ENCODE results near the gene PTPRG. TPM values are rescaled to one million over a fixed set of nuclear protein-coding genes. Genes with fewer than 3 reads are reported as not detected.

Gene PTPRG
- total and polyA plus RNA-seq, 4 donors: 3.6 to 35.6 (median 8.1) TPM

DNA sequence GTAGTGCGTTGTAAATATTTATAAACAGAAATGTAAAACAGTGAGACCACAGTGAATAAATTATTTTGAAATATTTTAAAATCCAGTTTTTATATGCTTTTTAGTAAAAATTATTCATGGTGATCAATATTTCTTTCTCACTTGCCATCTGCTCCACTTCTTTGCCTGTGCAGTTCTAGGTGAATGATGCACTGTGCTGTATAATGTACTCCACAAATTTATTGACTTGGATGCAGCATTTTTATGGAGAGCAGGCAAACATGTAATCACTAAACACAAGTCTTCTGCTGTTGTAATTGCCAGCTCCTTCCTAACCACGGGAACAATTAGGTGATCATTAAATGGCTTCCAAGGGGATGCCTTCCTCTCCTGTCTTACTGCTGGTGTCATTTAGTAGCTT lies 395.9 kb downstream of the PTPRG start:
- H3K9me3 ChIP-seq (ENCODE audit: control insufficient read depth in 4 of 4, low read length in 3 of 4): no peaks in the 10 kb centered on the region
- no peaks in the 10 kb centered on the region for H3K4me1 ChIP-seq (ENCODE audit: control insufficient read depth in 4 of 4, insufficient read depth in 4 of 4, low read length in 3 of 4)
- TF ChIP-seq NR2F2 (IDR thresholded peaks at IDR 0.05): no peak
- no peak for TF ChIP-seq SP1 (IDR thresholded peaks at IDR 0.05)
- TF ChIP-seq EGR1 (IDR thresholded peaks at IDR 0.05; ENCODE audit: low read depth in 2 of 2): no peak
- no peak for TF ChIP-seq HNF4A (conservative IDR thresholded peaks at IDR 0.05)
- no peak for TF ChIP-seq RAD21 (IDR thresholded peaks at IDR 0.05)
- TF ChIP-seq, protein P1, sequence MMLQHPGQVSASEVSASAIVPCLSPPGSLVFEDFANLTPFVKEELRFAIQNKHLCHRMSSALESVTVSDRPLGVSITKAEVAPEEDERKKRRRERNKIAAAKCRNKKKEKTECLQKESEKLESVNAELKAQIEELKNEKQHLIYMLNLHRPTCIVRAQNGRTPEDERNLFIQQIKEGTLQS (IDR thresholded peaks at IDR 0.05): no peak
- TF ChIP-seq, protein P2, sequence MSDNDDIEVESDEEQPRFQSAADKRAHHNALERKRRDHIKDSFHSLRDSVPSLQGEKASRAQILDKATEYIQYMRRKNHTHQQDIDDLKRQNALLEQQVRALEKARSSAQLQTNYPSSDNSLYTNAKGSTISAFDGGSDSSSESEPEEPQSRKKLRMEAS (IDR thresholded peaks at IDR 0.05): no peak
- no peak for TF ChIP-seq JUND (IDR thresholded peaks at IDR 0.05)
- TF ChIP-seq, protein P3, sequence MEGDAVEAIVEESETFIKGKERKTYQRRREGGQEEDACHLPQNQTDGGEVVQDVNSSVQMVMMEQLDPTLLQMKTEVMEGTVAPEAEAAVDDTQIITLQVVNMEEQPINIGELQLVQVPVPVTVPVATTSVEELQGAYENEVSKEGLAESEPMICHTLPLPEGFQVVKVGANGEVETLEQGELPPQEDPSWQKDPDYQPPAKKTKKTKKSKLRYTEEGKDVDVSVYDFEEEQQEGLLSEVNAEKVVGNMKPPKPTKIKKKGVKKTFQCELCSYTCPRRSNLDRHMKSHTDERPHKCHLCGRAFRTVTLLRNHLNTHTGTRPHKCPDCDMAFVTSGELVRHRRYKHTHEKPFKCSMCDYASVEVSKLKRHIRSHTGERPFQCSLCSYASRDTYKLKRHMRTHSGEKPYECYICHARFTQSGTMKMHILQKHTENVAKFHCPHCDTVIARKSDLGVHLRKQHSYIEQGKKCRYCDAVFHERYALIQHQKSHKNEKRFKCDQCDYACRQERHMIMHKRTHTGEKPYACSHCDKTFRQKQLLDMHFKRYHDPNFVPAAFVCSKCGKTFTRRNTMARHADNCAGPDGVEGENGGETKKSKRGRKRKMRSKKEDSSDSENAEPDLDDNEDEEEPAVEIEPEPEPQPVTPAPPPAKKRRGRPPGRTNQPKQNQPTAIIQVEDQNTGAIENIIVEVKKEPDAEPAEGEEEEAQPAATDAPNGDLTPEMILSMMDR (IDR thresholded peaks at IDR 0.05; ENCODE audit: low read depth, low read length, missing input control): no peak
- TF ChIP-seq, protein P4, sequence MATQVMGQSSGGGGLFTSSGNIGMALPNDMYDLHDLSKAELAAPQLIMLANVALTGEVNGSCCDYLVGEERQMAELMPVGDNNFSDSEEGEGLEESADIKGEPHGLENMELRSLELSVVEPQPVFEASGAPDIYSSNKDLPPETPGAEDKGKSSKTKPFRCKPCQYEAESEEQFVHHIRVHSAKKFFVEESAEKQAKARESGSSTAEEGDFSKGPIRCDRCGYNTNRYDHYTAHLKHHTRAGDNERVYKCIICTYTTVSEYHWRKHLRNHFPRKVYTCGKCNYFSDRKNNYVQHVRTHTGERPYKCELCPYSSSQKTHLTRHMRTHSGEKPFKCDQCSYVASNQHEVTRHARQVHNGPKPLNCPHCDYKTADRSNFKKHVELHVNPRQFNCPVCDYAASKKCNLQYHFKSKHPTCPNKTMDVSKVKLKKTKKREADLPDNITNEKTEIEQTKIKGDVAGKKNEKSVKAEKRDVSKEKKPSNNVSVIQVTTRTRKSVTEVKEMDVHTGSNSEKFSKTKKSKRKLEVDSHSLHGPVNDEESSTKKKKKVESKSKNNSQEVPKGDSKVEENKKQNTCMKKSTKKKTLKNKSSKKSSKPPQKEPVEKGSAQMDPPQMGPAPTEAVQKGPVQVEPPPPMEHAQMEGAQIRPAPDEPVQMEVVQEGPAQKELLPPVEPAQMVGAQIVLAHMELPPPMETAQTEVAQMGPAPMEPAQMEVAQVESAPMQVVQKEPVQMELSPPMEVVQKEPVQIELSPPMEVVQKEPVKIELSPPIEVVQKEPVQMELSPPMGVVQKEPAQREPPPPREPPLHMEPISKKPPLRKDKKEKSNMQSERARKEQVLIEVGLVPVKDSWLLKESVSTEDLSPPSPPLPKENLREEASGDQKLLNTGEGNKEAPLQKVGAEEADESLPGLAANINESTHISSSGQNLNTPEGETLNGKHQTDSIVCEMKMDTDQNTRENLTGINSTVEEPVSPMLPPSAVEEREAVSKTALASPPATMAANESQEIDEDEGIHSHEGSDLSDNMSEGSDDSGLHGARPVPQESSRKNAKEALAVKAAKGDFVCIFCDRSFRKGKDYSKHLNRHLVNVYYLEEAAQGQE (IDR thresholded peaks at IDR 0.05): no peak
- no peak for TF ChIP-seq YY1 (IDR thresholded peaks at IDR 0.05)
- TF ChIP-seq, protein P5, sequence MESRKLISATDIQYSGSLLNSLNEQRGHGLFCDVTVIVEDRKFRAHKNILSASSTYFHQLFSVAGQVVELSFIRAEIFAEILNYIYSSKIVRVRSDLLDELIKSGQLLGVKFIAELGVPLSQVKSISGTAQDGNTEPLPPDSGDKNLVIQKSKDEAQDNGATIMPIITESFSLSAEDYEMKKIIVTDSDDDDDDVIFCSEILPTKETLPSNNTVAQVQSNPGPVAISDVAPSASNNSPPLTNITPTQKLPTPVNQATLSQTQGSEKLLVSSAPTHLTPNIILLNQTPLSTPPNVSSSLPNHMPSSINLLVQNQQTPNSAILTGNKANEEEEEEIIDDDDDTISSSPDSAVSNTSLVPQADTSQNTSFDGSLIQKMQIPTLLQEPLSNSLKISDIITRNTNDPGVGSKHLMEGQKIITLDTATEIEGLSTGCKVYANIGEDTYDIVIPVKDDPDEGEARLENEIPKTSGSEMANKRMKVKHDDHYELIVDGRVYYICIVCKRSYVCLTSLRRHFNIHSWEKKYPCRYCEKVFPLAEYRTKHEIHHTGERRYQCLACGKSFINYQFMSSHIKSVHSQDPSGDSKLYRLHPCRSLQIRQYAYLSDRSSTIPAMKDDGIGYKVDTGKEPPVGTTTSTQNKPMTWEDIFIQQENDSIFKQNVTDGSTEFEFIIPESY (IDR thresholded peaks at IDR 0.05): no peak
- no peak for TF ChIP-seq RXRA (IDR thresholded peaks at IDR 0.05)
- WGBS: 91% methylated on average over 2 of the region's 2 CpGs
- no peak for DNase-seq (ENCODE audit: low spot score)
- no peak overlapping the region for H3K27ac ChIP-seq (ENCODE audit: low read depth in 1 of 2, low read length in 2 of 2)
- no peaks in the 10 kb centered on the region for H3K36me3 ChIP-seq (ENCODE audit: control insufficient read depth in 4 of 4, insufficient read depth in 3 of 4, low read depth in 1 of 4, low read length in 3 of 4)
- no peak overlapping the region for H3K9ac ChIP-seq (ENCODE audit: low read depth in 1 of 2, low read length in 2 of 2)
- no peak overlapping the region for H3K4me3 ChIP-seq (ENCODE audit: low read depth in 1 of 3, low read length in 3 of 3)
- no peaks in the 10 kb centered on the region for H3K27me3 ChIP-seq (ENCODE audit: control insufficient read depth in 4 of 4, insufficient read depth in 4 of 4, low read length in 3 of 4)

DNA sequence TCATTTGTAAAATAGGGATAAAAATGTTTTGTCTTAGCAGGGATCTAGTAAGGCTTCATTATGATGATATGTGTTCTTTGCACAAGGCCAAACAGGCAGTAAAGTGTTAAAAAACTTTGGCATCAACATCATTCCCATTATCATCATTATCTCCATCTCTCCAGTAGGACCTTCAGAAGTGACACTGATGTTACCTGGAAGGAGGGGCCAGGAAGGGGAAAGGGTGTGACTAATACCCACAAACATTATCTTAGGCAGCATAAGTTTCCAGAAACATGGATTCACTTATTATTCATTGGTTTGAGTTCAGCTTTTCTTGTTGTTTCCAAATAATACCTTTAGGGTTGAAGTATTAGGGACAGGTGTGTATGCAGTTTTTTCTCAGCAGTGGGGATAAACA lies 399.6 kb downstream of the PTPRG start:
- Histone ChIP-seq H3K4me3 (ENCODE audit: low read depth in 1 of 3, low read length in 3 of 3) (no peak overlapping the region), H3K27ac (ENCODE audit: low read depth in 1 of 2, low read length in 2 of 2) (no peak overlapping the region), H3K9me3 (ENCODE audit: control insufficient read depth in 4 of 4, low read length in 3 of 4) (no peaks in the 10 kb centered on the region), H3K36me3 (ENCODE audit: control insufficient read depth in 4 of 4, insufficient read depth in 3 of 4, low read depth in 1 of 4, low read length in 3 of 4) (no peaks in the 10 kb centered on the region), H3K27me3 (ENCODE audit: control insufficient read depth in 4 of 4, insufficient read depth in 4 of 4, low read length in 3 of 4) (no peaks in the 10 kb centered on the region), H3K9ac (ENCODE audit: low read depth in 1 of 2, low read length in 2 of 2) (no peak overlapping the region), H3K4me1 (ENCODE audit: control insufficient read depth in 4 of 4, insufficient read depth in 4 of 4, low read length in 3 of 4) (peaks cover 0 to 7% (median 2%) of the 10 kb centered on the region in 4 donors)
- no peak for DNase-seq (ENCODE audit: low spot score)
- TF ChIP-seq JUND (IDR thresholded peaks at IDR 0.05) (no peak), FOXA1 (IDR thresholded peaks at IDR 0.05) (no peak), YY1 (IDR thresholded peaks at IDR 0.05) (no peak), FOXA2 (IDR thresholded peaks at IDR 0.05) (no peak), TAF1 (conservative IDR thresholded peaks at IDR 0.05) (no peak), HNF4G (IDR thresholded peaks at IDR 0.05) (no peak)
- TF ChIP-seq, protein P5 (IDR thresholded peaks at IDR 0.05): no peak
- TF ChIP-seq, protein P3 (IDR thresholded peaks at IDR 0.05; ENCODE audit: low read depth, low read length, missing input control): no peak

Data from liver (tissue), 9 donors.